LNCAP (cell line): ENCODE data around the gene OOSP4A.

Experiments used
- CTCF ChIP-seq: fragments of 450-650 bp; IDR thresholded peaks from 2 replicates; pipeline ENCODE4 v1.5.1; 2017; ENCODE audit warnings: mild to moderate bottlenecking

The OOSP4A gene

GRCh38 chr11:59983212-59983611 lies 19.4 kb downstream of the OOSP4A start:
- no peak for TF ChIP-seq CTCF

- TF ChIP-seq CTCF = no peak
Measured at GRCh38 chr11:59984368-59984767, 20.5 kb downstream of the OOSP4A start.

- no peak for TF ChIP-seq CTCF
Measured at GRCh38 chr11:59990421-59990820, 26.6 kb downstream of the OOSP4A start.

- TF ChIP-seq CTCF = no peak
Measured at GRCh38 chr11:59992425-59992824, 28.6 kb downstream of the OOSP4A start.

- TF ChIP-seq CTCF = no peak
Measured at GRCh38 chr11:59997800-59998199, 34.0 kb downstream of the OOSP4A start.

- TF ChIP-seq CTCF = no peak
Measured at GRCh38 chr11:59999691-60000090, 35.9 kb downstream of the OOSP4A start.

GRCh38 chr11:60003729-60004128 lies 39.9 kb downstream of the OOSP4A start:
- no peak for TF ChIP-seq CTCF

- TF ChIP-seq CTCF = no peak
Measured at GRCh38 chr11:60005360-60005759, 41.5 kb downstream of the OOSP4A start.
